ACHN (cell line): ENCODE data around the gene SMARCAD1.

ENCODE experiments used
- DNase-seq: peaks from one replicate; pipeline ENCODE4 v3.0.0-alpha.2; 2015
- in situ Hi-C: cut with HindIII; loops from 2 replicates; pipeline ENCODE4 v1.10.0; 2017; ENCODE audit warnings: low sequenced_read_pairs, low pct_ligation_motif_present, low pct_unique_long_range_greater_than_20kb

SMARCAD1 gene

DNA sequence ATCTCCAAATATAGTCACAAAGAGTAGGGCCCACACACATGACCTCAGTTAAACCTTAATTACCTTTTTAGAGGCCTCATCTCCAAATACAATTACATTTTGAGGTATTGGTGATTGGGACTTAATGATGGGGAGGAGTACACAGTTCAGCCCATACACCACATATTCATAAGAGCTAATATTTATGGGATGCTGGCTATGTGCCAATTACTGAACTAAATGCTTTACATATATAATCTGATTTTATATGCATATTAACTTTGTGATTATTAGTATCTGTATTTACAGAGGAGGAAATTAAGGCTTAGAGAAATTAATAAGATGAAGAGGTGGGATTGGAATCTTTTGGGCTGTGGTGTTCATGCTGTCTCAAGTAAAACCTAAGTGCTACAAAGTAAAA lies 17.8 kb downstream of the SMARCAD1 start:
- in situ Hi-C loops = no loop called here
- DNase-seq = no peak

DNA sequence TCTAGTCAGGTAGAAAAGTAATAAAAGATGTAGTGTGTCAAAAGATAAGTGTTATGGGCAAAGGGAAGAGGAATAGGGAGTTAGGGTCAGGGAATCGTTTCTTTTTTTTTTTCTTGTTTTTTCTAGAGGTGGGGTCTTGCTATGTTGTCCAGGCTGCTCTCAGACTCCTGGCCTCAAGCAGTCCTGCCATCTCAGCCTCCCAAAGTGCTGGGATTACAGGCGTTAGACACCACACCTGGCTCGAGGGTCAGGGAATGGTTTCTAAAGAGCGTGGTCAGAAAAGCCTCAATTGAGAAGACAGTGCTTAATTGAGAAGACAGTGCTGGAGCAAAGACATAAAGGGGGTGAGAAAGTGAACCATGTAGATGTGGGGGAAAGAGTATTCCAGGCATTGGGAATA lies 19.1 kb downstream of the SMARCAD1 start:
- DNase-seq = no peak

DNA sequence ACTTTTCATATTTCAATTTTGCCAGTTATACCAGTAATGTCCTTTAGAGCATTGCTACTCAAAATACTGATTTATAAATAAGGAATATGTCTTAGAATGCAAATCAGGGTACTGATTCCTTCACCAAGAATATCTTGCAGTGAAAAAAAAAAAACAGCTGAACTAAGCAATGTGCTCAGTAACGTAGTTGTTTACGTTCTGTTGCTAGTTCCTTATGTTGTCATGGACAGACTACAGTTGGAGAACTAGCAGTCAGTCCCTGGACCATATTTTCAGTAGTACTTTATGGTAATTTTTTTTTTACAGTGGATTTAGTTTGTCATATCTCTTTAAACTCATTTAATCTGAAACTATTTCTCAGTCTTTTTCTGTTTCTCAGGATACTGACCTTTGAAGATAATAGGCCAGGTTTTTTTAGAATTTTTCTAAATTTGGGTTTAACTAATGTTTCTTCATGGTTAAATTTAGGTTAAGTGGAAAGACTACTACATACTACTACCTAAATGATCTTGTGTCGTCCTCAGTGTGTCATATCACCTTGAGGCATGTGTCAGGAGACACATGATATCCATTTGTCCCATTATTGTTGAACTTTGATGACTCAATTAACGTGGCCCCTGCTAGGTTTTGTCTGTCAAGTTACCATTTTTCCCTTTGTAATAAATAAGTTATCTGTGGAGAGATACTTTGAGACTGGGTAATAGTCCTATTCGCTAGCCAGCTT lies 21.0 kb downstream of the SMARCAD1 start:
- in situ Hi-C loops = no loop called here
- no peak for DNase-seq

More for the DNA sequence above, 19.1 kb downstream of the SMARCAD1 start:
- in situ Hi-C loops = no loop called here

DNA sequence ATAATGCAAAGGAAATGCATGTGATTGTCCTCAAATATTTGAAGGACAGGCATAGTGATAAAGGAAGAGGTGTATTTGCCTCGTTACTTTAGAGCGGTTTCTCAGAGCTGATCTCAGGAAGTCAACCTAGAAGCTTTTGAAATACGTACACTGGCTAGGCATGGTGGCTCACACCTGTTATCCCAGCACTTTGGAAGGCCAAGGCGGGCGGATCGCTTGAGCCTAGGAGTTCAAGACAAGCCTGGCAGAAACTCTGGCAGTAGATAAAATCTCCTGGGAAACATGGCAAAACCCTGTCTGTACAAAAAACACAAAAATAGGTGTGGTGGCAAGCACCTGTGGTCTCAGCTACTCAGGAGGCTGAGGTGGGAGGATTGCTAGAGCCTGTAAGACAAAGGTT lies 24.9 kb downstream of the SMARCAD1 start:
- in situ Hi-C loops = no loop called here
- DNase-seq = no peak

DNA sequence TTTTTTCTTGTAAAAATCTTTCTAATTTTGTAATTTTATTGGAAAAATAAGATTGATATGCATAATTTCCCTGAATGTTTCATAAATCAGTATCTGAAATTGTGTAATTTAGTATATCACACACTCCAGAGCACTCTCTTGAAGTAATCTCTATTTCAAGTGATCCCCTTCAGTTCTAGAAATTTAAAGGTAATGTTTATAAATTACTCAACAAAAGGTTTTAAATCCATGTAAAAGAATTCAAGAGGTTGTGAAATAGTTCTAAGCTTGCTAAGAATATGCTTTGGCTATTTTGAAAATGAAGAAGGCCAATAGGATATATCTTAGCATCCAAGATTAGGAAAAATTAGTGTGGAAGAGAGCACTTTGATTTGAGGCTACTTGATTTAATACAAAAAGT lies 28.2 kb downstream of the SMARCAD1 start:
- no peak for DNase-seq
- in situ Hi-C loops = no loop called here

DNA sequence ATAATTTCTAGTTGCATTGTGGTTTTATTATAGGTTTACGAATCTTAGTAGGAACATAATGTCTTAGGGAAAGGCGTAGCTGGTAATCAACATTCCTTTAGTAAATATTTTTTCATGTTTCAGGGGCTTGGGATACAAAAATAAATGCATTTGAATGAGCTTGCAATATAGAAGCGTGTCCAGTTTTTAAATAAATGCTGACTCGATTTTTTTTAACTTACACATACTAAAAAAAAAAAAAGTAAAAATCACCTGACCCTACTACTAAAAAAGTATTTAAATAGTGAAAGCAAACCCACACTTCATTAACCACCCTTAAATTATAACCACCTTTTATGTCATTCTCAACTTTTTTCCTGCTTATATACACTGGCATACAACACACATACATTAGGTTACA lies 29.6 kb downstream of the SMARCAD1 start:
- DNase-seq = no peak
- in situ Hi-C loops = no loop called here

DNA sequence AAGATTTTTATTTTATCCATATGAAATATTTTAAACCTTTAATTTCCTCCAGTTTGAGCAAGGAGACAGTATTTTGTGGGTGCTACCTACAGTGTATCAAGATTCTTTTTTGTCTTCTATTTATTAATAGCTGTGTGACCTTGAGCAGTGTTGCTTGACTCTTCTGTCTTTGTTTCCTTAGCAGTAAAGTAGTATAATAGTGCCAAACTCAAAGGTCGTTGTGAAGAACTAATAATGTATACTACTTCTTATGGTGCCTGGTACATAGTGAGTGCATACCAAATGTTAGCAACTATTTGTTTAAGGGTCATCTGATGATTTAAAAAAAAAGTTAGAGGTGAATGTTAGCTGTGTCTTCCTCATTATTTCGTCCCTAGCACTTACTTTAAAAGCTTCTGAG lies 30.5 kb downstream of the SMARCAD1 start:
- no peak for DNase-seq
- in situ Hi-C loops = no loop called here

DNA sequence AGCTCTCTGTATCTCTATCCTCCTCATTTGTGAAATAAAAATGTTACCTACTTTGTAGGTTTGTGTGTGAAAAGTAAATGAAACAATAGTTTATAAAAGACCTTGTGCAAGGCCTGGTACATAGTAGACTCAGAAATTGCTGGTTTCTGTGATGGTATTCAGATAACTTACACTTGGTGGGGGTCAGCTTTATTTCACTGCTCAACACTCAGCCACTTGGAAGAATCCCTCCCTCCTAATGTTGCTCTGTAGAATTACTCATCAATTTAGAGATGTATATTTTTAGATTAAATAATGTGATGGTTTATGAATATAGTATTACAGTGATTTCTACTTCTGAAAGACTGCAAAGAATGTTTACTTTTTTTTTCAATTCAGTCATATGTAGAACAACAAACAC lies 32.7 kb downstream of the SMARCAD1 start:
- in situ Hi-C loops = no loop called here
- DNase-seq = no peak

DNA sequence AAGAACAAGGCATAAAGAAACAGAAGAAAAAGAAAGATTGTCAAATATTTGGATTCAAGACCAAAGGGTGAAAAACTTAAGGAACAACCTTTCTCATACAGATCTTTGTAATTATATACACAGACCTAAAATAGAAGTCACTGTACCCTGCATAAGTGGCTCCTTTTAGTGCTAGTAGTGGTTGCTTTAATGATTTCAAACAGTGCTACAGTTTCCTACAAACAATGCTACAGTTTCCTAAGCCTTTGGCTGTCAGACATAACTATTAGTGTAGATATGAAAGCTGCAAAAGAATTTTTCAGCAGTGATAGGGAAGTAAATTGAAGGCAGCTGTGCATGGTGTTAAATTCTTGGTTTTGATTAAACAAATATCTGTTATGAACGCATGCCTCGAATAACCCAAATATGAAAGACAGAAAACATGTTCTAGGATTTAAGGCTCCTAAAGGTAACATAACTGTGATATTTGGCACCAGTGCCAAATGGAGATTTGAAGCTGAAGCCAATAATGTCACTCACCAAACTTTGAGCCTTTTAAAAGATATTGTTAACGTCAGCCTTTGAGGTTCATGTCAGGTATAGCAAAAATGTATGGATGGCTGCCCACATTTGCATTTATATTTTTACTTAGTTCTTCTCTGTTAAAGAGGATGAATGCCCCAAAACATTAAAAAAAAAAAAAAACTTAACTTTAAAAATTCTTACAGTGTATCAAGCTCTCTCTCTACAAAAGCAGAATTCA lies 36.6 kb downstream of the SMARCAD1 start:
- no peak for DNase-seq
- in situ Hi-C loops = no loop called here

DNA sequence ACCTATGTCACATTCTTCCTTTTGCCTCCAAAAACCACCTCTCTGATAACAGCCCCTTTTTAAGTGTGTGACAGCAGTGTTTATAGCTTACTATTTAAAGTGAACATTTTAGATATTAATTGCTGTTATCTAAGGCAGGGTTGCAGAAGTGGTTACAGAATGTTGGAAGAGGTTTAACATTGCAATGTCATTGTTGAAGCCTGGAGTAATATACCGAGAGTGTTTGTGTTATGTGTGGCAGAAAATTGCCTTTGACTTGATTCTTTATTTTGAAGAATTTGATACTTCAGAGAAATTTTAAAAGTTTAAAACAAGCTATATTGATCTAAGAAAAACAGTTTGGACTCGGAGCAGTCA lies 37.1 kb downstream of the SMARCAD1 start:
- in situ Hi-C loops = no loop called here
- DNase-seq = no peak

DNA sequence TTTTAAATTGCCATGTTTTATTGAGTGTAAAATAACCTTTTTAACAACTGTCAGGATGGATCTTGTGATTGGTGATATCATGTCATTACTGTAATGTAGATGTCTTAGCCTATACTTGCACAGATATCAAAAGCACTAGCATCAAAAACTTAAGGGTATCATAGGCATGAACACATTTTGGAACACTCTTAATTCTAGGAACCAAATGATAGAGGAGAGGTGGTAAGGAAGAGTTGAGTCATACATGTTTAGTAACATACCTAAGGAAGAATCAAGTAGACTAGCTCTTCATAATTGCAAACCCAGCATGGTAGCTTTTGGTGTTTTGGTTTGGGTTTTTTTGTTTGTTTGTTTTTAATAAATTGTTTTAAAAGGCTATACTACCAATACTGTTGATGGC lies 43.4 kb downstream of the SMARCAD1 start:
- no peak for DNase-seq
- in situ Hi-C loops = no loop called here

DNA sequence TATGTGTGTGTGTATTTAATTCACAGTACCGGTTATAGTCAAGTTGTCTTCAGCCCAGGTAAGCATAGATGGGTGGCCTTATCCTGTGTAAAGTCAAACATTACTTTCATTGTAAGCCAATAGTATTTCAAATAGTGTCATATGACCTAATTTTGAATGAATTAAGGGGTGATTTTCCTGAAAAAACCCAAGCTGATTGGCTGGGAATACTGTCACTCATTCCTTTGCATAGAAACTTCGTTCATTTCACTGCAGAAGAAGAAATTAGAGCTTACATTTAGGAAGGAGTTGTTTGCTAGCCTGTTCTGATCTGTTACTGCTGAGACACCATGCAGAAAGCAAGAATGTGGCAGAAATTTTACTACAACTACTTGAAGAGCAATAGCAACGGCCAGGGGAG lies 45.4 kb downstream of the SMARCAD1 start:
- no peak for DNase-seq
- in situ Hi-C loops = no loop called here

DNA sequence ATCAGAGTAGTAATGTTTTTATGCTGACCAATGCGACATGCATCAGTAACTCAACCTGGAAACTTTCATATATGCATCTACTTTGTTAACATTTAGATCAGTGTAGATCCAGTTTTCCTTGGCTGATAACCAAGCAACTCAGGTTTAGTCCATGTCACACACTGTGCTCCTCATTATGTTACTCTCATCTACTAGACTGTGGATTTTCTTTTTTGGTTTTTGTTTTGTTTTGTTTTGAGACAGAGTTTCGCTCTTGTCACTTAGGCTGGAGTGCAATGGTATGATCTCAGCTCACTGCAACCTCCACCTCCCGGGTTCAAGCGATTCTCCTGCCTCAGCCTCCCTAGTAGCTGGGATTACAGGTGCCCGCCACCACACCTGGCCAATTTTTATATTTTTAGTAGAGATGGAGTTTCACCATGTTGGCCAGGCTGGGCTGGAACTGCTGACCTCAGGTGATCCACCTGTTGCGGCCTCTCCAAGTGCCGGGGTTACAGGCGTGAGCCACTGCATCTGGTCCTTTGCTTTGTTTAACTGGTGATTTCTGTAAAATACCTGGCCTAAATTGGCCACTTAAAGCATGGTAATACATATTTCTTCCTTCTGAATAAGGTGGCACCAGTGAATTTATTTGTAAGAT lies 48.6 kb downstream of the SMARCAD1 start:
- in situ Hi-C loops = no loop called here
- no peak for DNase-seq

DNA sequence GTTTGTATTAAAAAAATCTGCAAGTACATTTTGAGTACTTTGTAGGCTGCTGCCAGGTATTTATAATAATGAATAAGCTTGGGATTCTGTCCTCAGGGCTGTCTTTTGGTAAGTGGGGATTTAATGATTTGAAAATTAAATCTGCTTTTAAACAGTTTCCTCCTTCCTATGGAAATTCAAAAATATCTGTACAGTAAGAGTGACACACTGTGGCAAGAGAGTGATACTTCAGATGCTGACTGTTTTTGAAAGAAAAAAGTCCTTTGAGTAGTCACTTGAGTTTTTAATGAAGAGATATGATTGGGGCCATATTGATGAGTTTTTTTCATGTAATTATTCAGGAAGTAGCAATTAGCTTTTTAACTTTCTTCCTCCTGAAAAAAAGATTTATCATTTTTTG lies 49.2 kb downstream of the SMARCAD1 start:
- peak; percentile 6 for DNase-seq
- in situ Hi-C loops = no loop called here

DNA sequence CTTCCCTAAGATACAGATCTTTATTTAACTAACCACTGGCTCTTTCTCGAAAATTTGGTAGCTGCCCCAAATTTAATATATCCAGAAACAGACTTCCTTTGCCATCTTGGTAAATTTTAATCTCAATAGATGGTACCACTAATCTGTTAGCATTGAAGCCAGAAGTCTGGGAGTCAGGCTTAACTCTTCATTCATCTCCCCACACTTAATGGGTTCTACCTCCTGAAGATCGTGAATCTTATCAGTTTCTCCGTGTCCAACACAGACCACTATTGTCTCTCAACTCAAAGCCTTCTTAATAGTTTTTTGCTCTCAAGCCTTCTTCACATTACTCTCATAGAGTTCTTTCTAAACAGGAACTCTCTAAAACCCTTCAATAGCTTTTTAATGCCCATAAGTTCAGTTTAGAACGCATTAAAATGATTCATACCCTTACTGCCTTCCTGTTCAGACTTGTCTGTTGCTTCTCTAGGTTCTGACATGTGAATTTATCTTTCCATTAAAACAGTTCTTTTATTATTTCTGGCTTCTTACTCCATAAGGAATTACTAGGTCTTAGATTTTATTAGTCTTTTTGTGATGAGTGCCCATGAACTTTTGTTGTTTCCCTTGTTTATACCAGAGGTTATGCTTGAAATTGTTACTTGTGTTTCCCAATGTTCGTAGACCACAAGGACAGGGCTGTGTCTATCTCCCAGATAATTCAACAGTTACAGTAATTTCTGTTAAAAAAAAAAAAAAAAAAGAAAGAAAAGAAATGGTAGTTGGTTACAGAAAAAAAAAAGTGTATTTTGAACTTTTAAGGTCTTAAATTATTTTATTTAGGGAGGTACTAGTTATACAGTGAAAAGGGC lies 54.7 kb downstream of the SMARCAD1 start:
- DNase-seq = no peak
- in situ Hi-C loops = no loop called here

DNA sequence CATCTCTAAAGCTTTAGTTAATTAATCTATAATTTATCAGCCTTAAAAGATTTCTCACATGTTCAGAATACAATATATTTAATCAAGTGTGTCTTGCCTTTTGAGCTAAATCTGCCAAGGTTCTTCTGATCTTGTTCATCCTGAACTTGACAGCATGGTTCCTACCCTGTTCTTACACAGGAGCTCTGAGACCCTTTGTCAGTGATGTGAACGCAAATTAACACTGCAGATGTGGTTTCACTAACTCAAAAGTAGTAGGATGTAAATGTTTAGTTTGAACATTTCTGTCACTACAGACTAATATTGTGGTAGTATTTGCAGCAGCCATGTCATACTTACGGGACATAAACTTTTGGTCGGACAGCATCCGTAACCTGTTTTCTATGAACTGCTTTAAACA lies 59.4 kb downstream of the SMARCAD1 start:
- DNase-seq = no peak
- in situ Hi-C loops = no loop called here

DNA sequence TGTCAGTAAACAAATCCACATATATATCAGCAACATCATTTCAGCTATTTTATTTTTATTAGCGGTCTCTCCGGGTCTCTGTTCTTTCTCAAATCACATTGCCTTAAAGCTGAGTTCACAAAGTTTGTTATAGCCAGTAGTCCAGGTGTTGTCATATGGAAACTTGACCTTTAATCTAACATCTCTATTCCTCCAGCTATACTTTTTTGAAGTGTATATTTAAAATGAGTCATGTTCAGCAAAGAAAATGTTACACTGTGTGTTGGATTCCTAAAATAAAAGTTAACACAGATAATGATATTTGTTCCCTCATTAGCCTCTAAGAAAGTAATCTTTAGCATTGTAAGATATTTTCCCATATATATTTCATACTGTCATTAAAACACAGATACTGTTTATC lies 63.6 kb downstream of the SMARCAD1 start:
- in situ Hi-C loops = no loop called here
- DNase-seq = no peak

DNA sequence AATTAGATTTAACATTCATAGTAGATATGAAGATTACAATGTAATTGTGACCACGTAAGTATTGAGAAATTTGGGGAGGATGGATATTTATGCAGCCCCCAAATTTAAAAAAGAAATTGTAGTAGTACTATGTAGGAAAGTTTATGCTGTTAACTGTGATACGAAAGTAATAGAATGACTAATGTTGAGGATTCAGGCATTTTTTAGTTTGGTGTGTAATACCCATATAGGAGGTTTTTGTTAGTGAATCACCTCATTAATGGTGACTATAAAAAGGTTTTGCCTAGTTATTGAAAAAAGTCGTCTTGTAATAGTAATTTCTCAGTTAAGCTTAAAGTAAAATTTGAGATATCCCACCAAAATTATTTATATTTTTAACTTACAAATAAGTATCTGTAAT lies 67.2 kb downstream of the SMARCAD1 start:
- in situ Hi-C loops = no loop called here
- DNase-seq = no peak

DNA sequence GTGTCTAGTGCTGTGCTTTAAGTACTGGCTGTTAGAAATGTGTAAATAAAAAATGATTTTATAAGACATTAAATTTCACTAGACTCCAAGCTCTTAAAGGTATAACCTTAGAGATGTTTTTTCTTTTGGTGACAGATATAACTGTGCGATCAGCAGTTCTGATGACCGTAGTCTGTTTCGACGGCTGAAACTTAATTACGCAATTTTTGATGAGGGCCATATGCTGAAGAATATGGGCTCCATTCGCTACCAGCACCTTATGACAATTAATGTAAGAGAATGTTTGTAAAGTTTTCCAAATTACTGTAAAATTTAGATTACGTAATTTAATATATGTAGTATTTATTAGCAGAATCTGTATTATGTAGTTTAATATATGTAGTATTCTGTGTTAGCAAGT lies 68.5 kb downstream of the SMARCAD1 start:
- no peak for DNase-seq
- in situ Hi-C loops = no loop called here
